COR-L47 (cell line): ENCODE results near the gene RFC5.
"Not testable (repeated sequence)": the region's sequence is repeated elsewhere in the genome, so short reads cannot be mapped to it uniquely, and the experiment has no call there.

Experiments used
- DNase-seq: peaks from one replicate; lab custom pipeline; 2025; lab: John Stamatoyannopoulos, UW

The RFC5 gene, protein sequence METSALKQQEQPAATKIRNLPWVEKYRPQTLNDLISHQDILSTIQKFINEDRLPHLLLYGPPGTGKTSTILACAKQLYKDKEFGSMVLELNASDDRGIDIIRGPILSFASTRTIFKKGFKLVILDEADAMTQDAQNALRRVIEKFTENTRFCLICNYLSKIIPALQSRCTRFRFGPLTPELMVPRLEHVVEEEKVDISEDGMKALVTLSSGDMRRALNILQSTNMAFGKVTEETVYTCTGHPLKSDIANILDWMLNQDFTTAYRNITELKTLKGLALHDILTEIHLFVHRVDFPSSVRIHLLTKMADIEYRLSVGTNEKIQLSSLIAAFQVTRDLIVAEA

GRCh38 chr12:118016424-118017264 is at the start of gene RFC5:
TSS of gene RFC5 (plus strand) at chr12:118016703. CDS start at chr12:118016828, 125 bp downstream.
- peak; percentile 99 for DNase-seq

DNA sequence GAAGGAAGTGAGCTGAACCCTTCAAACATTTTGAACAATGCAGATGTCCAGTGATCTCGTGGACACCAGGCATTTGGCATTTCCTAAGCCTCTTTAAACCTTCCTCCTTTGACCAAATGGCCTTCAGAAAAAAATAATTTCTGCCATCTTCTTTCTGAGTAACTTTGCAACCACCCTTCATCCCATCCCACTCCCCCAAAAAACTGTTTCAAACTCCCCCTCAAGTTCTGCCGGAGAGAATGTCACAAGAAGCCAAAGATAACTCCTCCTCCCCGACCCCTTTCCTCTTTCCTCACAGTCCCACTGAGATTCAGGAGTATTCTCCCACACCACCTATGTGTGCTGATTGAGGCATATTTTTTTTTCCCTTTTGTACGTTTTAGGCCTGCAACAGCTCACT is 49.5 kb upstream of the RFC5 start:
- no peak for DNase-seq

GRCh38 chr12:117967512-117967911 is 49.0 kb upstream of the RFC5 start:
- no peak for DNase-seq

GRCh38 chr12:117968151-117968789 is 48.2 kb upstream of the RFC5 start:
- no peak for DNase-seq

DNA sequence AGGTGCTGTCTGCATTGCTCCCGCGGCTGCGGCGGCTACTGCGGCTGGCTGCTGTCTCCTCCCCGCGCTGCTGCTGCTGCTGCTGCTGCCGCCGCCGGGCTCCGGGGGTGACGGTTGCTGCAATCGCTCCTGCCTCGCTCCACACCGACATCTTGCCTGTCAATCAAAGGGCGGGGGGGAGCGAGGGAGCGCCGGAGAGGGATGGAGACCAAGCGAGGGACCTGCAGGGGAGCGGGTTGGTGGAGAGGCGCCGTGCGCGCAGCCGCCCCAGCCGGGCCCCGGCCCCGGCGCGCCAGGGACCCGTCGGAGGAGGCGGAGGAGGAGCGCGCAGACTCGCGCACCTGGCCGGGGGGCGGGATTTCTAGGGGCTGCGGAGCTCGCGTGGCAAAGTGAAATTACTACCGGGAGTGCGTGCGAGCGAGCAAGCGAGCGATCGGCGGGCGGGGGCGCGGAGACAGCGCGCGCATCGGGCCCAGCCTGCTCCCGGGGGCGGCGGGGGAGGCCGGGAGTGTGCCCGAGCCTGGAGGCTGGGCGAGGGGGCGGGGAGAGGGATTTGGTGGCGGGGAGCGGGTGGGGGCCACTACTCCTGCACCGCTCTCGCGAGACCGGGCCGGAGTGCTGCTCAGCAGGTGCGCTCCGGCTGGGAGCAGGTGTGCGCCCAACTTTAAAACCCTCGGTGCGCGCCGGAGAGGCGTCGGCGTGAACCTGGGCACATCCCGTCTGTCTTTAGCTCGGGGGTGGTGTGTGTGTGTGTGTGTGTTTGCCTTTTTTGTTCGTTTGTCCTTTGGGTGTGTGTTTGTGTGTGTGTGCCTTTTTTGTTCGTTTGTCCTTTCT is 47.5 kb upstream of the RFC5 start, which contains the start of gene KSR2:
KSR2 (minus strand) TSS at position 165 of the 834 bp plus-strand sequence. CDS start 735 bp downstream, outside the sequence.
- DNase-seq = peak; percentile 99

GRCh38 chr12:117970334-117970733 is 46.2 kb upstream of the RFC5 start:
- DNase-seq = no peak

DNA sequence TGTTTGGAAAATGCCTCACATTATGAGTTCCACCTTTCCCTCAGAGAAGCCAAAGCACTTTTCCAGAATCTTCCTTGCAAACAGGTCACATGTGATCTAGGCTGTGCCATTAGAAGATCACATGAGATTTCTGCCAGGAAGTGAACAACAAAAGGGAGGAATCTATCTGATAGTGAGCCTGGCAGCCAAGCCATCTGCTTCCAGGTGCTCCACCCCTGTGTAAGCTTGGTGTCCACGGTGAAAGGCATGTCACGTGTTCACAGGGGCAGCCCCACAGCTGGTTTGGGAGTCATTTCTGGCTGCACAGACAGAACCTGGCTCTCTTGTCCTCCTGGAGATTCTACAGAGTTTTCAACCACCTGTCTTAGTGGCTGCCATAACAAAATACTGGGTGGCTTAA is 44.2 kb upstream of the RFC5 start:
- DNase-seq = peak; percentile 17

- DNase-seq = no peak
These were observed 41.5 kb upstream of the RFC5 start for GRCh38 chr12:117975006-117975405.

GRCh38 chr12:117977373-117977772 is 39.1 kb upstream of the RFC5 start:
- no peak for DNase-seq

DNA sequence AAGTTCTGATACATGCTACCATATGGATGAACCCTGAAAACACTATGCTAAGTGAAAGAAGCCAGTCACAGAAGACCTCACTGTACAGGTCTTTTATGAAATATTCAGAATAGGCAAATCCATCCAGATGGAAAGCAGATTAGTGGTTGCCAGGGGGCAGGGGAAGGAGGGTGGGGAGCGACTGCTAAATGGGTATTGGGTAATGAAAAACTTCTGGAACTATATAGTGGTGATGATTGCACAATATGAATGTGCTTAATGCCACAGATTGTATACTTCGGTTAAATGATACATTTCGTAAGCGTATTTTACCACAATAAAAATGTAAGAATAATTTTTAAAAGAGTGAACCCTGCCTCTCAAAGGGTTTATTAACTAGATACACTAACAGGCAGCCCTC is 35.9 kb upstream of the RFC5 start:
- no peak for DNase-seq

- DNase-seq = no peak
These were observed 35.2 kb upstream of the RFC5 start for GRCh38 chr12:117981267-117981666.

DNA sequence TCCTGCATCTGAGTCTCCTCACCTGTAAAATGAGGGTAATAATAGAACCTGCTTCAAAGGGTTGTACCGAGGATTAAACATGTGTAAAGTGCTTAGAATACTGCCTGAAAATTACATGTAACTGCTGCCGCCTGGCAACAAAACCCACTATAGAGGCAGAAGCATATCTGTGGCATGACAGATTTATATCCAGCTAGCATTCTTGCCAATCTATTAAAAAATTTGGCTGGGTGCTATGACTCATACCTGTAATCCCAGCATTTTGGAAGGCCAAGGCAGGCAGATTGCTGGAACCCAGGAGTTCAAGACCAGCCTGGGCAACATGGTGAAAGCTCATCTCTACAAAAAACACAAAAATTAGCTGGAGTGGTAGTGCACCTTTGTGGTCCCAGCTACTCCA is 31.3 kb upstream of the RFC5 start:
- DNase-seq = no peak

DNA sequence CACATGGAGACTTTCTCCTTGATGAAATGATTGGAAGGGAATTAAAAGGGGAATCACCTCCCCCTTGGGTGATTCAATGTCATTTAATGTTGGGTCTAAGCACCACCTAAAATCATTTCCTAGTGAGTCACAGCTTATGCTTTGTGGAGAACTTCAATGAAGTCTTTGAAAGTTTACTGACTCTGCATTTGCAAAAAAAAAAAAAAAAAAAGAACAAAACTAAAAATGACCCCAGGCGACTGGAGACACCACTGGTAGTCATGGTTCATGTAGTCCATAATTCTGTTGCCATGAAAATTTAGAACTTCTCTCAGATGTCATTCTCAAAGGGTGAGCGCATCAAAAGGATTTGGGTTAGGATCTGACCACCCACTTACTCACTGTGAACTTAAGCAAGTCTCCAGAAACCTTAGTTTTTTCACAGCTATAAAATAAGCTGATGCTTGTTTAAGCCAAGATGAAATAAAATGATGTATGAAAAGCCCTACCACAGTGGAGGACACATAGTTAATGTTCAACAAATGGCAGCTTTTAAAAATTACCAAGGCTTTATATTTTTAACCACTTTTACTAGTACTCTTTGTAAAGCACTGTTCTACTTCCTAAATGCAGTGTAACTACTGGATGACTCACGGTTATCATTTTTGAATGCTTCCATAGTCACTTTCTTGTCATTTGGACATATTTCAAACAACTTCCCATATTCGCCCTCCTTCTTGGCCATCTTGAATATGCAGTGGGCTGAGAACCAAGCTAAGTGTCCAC is 29.6 kb upstream of the RFC5 start:
- no peak for DNase-seq

GRCh38 chr12:117994551-117995438 is 21.7 kb upstream of the RFC5 start:
- DNase-seq = no peak

- no peak for DNase-seq
These were observed 17.8 kb upstream of the RFC5 start for GRCh38 chr12:117998719-117999118.

GRCh38 chr12:117999806-118000205 is 16.7 kb upstream of the RFC5 start:
- DNase-seq = not testable (repeated sequence)

DNA sequence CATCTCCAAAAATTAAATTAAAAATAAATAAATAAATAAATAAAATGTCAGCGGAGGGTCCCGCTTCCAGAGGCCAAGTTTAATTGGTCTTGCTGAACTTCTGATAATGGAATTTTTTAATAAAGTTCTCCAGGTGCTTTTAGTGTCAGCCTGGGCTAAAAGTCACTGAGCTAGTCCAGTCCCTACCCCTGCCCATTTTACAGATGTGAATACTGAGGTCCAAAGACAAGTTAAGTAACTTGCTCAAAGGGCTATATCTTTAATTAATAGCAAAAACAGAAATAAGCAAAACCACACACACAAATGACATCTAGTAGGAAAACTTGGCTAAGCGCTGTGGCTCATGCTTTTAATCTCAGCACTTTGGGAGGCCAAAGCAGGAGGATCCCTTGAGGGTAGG is 5.6 kb upstream of the RFC5 start:
- no peak for DNase-seq

- no peak for DNase-seq
These were observed 5.1 kb upstream of the RFC5 start for GRCh38 chr12:118011377-118011776.

DNA sequence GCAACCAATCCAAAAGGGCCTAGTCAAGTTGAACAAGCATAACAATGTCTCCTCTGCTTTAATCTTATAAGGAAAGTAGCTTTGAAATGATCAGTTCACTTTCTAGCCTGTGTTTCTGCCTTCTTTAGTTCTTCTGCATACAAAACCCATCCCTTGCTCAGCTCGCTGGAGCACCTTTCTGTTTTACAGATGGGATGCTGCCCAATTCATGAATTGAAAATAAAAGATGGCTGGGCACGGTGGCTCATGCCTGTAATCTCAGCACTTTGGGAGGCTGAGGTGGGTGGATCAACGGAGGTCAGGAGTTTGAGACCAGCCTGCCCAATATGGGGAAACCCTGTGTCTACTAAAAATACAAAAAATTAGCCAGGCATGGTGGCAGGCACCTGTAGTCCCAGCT is 4.5 kb upstream of the RFC5 start:
- DNase-seq = no peak

DNA sequence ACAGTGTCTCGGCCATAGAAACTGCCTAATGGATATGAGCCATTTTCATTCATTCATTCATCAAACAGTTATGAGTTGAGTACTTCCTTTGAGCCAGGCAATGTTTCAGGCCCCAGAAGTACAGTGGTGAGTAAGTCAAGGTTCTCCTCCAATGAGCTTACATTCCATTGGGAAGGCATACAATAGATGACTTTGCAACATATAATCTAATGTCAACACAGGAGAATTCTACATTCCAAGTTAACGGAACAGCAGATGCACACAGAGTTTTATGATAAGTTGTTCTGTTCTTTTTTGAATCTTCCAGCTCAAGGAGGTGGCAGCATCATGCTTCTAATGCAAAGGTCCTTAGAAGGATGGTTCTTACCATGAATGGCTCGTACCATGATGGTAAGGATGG is 3.2 kb upstream of the RFC5 start:
- no peak for DNase-seq
